ENCODE measurements around the gene INF2.
"Not testable (repeated sequence)": the region's sequence is repeated elsewhere in the genome, so short reads cannot be mapped to it uniquely, and the experiment has no call there.

INF2 gene

DNA sequence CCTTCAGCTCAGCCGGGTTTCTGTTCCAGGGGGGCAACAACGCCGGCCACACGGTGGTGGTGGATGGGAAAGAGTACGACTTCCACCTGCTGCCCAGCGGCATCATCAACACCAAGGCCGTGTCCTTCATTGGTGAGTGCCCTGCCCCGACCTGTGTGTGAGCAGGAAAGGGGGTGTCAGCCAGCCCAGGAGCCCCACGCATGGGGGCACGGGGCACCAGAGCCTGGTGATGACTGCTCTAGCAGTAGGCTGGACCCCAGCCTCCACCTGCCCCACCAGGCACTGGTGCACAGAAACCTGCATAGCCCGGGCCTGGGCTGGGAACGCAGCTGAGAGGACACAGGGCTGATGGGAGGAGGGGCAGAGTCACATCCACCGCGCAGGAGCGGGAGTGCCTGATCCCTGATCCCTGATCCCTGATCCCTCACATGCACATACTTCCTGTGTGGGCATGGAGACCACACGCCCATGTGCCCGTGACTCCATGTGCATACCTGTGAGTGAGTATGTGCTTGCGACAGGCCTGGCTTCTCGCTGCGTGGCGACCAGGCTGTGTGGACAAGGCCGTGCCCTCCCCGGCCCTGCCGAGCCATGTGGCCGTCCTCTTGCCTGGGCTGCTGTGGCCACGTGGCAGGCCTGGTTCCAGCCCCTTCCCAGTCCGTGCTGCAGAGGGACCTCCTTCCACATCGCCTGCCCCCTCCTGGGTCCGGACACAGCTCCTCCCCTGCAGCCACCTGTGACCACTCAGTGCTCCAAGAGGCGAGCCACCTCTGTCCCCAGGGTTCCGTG lies 45.8 kb downstream of the INF2 start:
- DNase-seq (ENCODE audit: low spot score), result no peak

DNA sequence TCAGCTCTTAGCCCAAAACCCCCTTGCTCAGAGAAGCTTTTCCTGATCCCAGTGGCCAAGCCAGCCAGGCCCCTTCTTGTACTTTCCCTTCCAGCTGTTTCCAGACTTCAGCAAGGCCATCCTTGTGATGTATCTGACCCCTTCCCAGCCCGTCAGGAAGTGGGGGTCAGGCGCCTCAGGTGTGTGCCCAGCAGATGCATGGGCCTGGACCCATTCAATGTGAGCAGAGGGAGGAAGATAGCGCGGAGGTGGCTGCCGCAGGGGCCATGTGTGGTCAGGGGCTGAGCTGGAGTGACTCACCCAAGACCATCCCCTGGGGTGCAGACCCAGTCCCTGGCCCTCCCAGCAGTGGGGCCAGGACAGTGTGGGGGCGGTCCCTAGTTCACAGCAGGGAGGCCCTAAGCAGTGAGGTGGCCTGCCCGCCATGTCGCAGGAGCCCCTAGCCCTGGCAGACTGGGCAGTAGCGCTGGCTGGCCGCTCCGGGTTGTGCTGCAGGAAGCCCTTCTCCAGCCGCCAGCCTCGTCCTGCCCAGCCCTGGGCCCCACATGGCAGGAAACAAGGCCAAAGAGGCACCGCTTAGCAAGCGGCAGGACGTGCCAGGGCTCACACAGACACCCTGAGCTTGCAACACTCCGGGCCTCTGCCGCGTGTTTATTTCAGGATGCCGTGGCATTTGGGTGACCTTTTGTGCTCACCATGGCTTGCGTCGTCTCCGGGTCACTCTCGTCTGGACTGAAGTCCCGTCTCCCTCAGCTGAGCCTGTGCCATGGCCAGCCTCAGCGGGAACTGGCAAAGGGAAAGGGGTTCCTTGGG lies 46.6 kb downstream of the INF2 start:
- DNase-seq (ENCODE audit: low spot score), result peak; percentile 31

DNA sequence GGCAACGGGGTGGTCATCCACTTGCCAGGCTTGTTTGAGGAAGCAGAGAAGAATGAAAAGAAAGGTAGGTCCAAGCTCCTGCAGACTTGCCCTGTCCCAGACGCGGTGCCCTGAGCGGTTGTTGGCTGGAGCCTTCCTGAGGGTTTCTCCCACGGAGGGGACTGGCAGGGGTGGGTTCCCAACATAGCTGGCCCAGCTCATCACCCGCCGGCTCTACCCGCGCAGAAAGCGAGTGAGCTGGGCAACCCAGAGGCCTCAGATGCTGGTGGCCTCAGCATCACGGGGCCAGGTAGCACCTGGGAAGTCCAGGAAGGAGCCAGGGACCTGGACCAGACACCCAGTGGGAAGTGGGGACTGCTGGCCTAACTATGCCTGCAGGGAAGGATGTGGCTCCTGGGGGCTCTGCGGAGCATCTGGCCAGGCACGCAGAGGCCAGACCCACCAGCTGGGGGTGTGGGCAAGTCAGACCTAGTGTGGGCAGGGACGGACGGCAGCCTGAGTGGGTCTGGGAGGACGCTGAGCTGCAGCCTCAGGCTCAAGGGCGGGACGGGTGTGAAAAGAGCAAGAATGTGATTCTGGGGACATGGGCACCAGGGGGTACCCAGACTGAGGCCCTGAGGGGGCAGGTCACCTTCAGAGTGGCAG lies 49.1 kb downstream of the INF2 start:
- DNase-seq (ENCODE audit: low spot score), result no peak

DNA sequence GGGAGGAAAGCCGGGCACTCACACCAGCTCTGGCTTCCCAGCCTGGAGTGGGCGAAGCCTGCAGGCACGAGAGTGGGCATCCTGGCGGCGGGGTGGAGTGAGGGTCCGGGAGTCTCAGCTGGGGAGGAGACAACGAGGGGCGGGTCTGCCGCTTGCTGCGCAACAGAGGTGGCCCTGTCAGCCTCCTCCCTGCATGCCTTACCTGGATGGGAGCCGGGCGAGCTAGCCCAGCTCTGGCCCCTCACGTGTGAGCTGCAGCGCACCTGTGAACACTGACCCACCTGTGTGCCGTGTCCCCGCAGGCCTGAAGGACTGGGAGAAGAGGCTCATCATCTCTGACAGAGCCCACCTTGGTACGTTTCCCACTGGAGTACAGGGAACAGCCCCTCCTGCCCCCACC lies 49.6 kb downstream of the INF2 start:
- DNase-seq (ENCODE audit: low spot score), result no peak

DNA sequence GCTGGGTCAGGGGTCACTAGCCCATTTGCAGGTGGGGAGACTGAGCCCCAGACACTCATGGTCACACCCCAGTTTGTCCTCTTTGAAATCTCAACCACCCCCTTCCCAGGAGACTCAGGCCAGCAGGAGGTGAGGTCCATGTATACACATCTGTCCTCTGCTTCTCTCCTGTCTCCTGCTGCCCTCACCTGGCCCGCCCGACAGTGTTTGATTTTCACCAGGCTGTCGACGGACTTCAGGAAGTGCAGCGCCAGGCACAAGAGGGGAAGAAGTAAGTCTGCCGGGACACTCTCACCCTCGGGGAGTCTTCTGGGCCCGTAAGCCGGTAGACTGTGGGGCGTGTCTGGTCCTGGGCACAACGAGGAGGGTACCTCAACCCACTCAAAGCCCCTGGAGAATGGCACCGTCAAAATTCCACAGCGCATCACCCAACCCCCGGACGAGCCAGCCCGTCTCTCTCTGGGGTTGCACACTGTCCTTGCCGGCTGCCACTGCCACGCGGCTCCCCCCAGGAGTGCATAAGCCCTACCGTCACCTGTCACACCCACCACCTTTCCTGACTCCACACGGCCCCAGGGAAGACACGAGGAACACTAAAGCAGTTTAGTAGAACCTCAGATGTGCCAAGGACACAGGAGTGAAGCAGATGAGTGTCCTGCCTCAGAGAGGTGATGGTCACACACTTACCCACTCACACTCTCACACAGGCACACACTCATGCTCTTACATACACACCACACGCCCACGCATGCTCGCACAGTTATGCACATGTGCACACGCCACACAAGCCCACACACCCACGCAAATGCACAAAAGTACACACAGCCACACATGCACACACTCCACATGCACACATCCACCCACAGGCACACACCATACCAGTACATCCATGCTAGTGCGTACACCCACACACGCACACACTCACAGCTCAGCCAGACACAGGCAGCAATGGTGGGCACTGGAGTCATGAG lies 50.4 kb downstream of the INF2 start:
- DNase-seq (ENCODE audit: low spot score), result no peak

DNA sequence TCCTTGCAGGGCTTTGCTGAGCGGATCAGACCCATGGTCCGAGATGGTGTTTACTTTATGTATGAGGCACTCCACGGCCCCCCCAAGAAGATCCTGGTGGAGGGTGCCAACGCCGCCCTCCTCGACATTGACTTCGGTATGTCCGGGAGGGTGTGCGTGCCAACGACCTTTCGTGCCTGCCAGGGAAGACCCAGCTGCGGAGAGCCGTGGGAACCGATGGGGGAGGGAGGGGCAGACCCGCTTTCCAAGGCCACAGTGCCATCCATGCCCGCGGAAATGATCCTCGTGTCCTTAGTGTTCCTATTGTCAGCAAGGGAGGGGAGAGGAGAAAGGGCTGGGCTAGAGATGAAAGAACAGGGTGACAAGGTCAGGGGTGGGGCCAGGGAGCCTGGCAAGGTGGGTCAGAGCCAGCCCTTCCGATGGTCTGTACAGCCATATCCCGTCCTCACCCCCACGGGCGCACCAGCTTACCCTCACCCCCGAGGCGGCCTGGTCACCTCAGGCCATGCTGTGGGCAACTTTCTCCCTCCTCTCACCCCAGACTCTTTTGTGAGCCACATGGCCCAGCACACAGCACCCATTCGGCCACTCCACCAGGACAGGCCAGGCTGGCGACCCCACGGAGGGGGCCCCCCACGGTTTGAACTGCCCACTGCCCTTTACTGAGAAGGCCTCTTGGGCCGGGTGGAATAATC lies 51.8 kb downstream of the INF2 start:
- no peak for DNase-seq (ENCODE audit: low spot score)

DNA sequence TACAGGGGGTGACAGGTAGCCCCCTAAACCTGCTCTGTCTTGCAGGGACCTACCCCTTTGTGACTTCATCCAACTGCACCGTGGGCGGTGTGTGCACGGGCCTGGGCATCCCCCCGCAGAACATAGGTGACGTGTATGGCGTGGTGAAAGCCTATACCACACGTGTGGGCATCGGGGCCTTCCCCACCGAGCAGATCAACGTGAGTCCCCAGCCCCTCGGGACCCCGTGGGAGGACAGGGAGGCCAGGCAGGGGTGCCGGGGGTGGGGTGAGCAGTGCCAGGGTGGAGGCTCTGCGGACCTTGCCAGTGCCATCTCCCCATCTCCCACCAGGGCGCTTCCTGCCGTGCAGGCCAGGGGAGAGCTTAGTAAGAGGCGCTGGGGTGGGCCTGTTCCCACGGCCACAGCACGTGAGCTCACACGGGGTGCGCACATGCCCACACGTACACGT lies 52.4 kb downstream of the INF2 start:
- DNase-seq (ENCODE audit: low spot score), result no peak

DNA sequence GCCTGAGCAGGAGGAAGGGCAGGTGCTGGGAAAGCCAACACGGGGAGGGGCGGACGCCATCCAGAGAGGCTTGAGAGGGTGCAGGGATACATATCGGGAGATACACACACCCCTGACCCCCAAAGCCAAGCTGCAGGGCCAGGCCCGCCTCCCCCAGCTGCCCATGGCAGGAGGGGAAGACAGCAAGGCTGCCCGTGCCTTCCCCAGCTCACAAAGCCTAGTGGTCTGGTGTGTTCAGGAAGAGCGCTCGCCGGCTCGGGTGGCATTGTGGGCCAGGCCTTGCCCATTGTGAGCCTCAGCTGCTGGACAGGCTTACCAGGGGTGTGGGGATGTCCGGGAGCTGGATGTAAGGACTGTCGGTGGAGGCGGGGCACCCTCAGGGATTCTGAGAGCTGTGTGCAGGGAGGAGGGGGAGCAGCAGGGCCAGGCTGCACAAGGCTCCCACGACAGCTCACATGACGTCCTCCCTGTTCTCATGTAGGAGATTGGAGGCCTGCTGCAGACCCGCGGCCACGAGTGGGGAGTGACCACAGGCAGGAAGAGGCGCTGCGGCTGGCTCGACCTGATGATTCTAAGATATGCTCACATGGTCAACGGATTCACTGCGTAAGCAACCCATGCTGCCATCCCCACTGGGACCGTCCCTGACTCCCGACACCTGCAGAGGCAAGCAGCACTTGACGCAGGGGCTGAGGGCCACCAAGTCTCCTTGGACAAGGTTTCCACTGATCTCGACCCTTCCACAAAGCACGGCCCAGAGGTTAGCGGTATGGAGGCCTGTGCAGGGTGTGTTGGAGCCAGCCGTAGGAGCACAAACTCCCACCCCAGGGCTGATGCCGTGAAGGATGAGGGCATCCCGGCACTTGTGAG lies 53.4 kb downstream of the INF2 start:
- no peak for DNase-seq (ENCODE audit: low spot score)

DNA sequence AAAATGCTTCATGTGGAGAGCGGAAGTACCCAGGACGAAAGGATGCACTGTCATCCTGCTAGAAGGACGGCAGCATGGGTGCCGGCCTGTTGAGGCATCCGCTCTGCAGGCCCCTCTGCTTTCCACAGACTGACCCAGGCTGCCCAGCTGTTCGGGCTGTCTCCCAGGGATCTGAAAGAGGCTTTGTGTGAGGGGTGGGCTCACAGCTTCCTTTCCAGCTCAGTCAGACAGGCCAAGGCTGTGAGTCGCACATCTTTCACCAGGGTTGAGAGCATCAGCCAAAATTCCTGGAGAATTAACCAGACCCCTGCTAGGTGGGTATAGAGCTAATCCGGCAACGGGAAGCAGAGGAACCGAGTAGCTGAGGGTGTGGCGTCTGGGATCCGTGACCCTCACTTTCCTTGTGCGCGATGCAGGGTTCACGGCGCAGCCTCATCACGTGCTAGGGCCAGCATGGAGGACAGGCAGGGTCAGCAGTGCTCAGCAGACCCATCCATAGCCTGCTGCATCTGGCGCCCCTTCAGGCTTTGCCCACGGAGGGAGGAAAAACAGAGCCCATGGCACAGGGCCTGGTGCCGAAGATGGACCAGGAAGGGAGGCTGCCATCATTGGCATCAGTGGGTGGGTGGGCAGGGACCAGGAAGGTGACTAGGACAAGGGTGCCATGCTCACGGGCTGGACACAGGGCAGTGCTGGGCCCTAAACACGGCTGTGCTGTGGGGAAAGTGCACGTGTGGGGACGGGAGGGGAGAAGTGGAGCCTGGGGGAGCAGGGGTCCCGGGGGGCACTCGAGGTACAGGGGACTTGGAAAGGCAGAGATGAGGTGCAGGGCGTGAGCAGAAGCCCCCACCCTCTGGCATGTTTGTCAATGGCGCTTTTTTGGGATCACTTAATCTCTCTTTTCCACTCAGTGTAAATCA lies 54.3 kb downstream of the INF2 start:
- no peak for DNase-seq (ENCODE audit: low spot score)

DNA sequence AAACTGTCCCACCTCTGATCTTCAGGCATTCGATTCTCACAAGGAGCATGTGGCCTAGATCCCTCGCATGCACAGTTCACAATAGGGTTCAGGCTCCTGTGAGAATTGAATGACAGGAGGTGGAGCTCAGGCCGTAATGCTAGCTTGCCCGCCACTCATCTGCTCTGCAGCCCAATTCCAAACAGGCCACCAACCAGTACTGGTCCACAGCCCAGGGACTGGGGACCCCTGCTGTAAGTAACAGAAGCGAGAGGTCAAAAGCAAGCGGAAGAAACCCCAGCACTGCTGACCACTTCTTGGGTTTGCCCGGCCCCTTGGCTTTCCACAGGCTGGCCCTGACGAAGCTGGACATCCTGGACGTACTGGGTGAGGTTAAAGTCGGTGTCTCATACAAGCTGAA lies 55.1 kb downstream of the INF2 start:
- DNase-seq (ENCODE audit: low spot score), result no peak

DNA sequence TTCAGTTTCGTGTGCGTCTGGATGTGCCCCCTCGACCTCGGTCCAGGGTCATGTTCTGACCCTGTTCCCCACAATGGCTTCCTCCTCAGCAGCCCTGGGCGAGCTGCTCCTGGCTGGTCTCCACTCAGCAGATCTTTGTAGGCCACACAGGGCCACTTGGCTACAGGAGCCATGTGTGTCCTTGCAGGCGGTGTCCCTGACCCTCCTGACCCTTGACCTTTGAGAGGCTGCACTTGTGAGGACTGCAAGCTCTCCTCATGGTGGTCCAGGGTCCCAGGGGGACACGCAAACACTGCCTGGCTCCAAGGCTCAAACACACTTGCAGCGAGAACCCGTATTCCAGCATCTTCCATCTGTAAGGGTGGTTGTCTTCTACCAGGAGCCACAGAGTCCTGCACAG lies 56.0 kb downstream of the INF2 start:
- DNase-seq (ENCODE audit: low spot score), result no peak

DNA sequence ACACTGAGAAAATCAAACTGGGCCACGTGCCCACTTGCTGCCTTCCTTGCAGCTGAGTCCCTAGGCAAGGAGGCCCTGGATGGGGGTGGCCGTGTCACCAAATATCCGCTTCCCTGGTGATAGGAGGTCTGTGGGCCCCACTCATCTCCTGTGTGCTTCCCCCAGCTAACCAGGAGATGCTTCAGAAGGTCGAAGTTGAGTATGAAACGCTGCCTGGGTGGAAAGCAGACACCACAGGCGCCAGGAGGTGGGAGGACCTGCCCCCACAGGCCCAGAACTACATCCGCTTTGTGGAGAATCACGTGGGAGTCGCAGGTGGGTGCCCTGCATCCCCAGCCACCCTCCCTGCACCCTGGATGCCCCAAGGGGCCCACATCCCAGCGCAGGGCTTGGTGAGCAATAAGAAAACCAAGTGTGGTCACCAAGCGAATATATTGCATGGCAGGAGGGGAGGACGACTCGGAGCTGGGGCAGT lies 56.7 kb downstream of the INF2 start:
- DNase-seq (ENCODE audit: low spot score), result no peak

DNA sequence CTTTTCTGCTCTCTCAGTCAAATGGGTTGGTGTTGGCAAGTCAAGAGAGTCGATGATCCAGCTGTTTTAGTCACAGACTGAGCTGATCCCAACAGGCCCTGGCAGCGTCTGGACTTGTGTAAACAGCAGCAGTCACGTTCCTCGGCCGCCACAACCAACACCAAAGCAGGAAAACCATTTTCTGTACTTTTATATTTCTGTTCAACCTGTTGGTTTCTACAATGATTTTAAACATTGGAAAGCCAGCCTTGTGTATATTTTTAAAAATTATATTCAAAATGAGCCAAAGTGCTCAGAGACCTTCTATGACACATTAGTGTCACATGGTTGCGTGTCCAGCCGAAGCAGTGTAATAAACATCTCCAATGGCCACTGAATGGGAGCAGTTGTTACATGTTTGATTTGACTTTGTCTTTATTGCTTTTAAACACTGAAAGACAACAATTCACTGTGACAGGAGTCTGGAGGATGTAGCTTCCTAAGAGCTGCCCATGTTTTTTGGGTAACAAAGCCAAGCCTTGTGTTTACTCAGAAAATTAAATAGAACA lies 57.6 kb downstream of the INF2 start:
- no peak for DNase-seq (ENCODE audit: low spot score)

DNA sequence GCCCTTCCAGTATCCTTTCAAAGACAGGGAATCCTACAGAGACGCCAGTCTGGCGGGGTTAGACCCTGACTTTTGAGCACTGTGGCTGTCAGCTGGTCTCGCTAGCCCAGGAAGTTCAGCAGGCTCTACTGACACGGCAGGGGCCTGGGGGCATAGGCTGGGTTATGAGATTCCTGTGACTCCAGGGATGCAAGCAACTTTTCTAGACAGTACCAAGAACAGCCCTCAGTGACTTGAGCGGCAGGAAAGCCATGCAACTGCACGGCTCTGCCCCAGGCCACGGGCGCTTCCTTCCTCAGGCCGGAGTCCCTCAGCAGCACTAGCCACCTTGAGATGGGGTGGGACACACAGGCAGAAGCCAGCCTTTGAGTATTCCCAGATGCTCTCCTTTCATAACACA lies 58.5 kb downstream of the INF2 start:
- no peak for DNase-seq (ENCODE audit: low spot score)

DNA sequence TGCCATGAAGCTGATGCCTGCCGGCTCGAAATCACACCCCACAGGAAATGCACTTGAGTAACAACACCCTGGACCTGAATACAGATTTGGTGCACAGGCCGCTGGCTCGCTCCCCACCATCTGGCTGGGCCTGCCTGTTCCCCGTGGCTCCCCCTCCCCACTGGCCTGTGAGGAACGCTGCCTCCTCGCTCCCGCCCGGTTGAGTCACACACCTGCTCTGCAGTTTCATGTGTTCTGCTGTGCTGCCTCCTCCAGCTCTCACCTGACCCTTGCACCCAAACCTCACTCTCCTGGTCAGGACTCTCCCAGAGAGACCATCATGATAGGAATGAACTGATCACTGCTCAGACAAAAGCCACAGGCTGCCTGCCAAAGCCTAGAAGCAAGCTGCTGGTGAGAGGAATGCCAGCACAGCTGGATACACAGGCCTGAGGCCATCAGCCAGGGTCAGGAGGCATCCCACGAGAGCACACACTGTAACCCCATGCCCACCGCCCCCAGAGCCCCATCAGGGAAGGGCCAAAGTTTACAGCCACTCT lies 59.8 kb downstream of the INF2 start:
- DNase-seq (ENCODE audit: low spot score), result no peak

DNA sequence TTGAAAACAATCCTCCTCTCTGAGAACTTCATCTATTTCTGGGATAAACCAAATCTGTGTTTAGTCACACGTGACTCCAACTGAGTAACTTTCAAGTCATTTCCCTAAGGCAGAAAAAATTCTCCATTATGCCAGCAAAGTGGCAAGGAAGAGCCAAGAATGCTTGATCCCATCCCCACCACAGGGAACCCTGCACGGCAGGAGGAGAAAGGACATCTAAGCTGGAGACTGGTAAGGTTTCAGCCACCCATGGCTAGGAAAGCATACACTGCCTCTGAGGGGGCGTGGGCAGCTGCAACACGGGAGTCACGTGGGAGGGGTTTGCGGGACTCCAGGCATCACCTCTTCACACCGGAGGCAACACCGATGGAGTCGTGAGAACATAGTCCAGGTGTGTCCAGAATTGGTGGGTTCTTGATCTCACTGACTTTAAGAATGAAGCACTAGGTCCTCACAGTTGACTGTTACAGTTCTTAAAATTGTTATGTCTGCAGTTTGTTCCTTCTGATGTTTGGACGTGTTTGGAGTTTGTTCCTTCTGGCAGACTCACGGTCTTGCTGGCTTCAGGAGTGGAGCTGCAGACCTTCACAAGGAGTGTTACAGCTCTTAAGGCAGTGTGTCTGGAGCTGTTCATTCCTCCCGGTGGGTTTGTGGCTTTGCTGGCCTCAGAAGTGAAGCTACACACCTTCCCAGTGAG lies 60.8 kb downstream of the INF2 start:
- no peak for DNase-seq (ENCODE audit: low spot score)

DNA sequence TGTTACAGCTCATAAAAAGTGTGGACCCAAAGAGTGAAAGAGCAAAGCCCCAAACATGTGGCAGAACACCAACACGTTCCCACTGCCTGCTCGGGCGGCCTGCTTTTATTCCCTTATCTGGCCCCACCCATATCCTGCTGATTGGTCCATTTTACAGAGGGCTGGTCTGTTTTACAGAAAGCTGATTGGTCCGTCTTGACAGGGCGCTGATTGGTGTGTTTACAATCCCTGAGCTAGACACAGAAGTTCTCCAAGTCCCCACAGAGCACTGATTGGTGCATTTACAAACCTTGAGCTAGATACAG lies 61.3 kb downstream of the INF2 start:
- not testable (repeated sequence) for DNase-seq (ENCODE audit: low spot score)

All from cerebellar cortex (tissue), 1 donor.